Fibroblast of the aortic adventitia (primary cell): Measurements from ENCODE around the gene GSTCD. TPM values are rescaled to one million over a fixed set of nuclear protein-coding genes. Genes with fewer than 3 reads are reported as not detected.
A peak's percentile ranks its signal among the peaks of the same experiment; 100 is the strongest.

Experiments used
- DNase-seq: peaks from one replicate; pipeline ENCODE4 v3.0.0-alpha.2; 2010; ENCODE audit warnings: low read depth
- H3K4me3 ChIP-seq: 2 replicates; pipeline ENCODE4 v1.5.1; 2011; ENCODE audit warnings: low read depth, mild to moderate bottlenecking, control low read depth, low read length, moderate library complexity
- CTCF ChIP-seq: IDR thresholded peaks from 2 replicates; pipeline ENCODE4 v1.5.1; 2011; ENCODE audit warnings: mild to moderate bottlenecking, low read length, control low read depth, inconsistent platforms; ENCODE audit not compliant: insufficient read depth
- total RNA-seq: library from RNA; depleted of rRNA; stranded (reverse); fragments of >200 nt; gene quantifications from 2 replicates; pipeline ENCODE4 v1.2.3, GENCODE V29; 2012; ENCODE audit warnings: low replicate concordance

GSTCD gene
- total RNA-seq, 1 donor, result 21.0 TPM

GRCh38 chr4:105698607-105699006, 10.0 kb upstream of the GSTCD start:
- no peak for DNase-seq
- TF ChIP-seq CTCF, result no peak

GRCh38 chr4:105707782-105708180, 803 bp upstream of the GSTCD start:
- no peak for DNase-seq
- no peak for TF ChIP-seq CTCF
- H3K4me3 ChIP-seq, result peak overlapping the region; percentile 82

More at GRCh38 chr4:105698607-105699006, 10.0 kb upstream of the GSTCD start:
- H3K4me3 ChIP-seq, result no peak overlapping the region

GRCh38 chr4:105709081-105709450, 482 bp downstream of the GSTCD start:
- DNase-seq, result peak; percentile 10
- H3K4me3 ChIP-seq, result peak overlapping the region; percentile 82
- TF ChIP-seq CTCF, result no peak

- H3K4me3 ChIP-seq, result peak overlapping the region; percentile 82
Measured at GRCh38 chr4:105710012-105710600, 1.5 kb downstream of the GSTCD start.

GRCh38 chr4:105710678-105711077, 2.1 kb downstream of the GSTCD start:
- H3K4me3 ChIP-seq, result peak overlapping the region; percentile 11
- peak; percentile 20 for DNase-seq
- no peak for TF ChIP-seq CTCF

More at GRCh38 chr4:105710012-105710600, 1.5 kb downstream of the GSTCD start:
- DNase-seq, result no peak
- no peak for TF ChIP-seq CTCF

- no peak for TF ChIP-seq CTCF
Measured at GRCh38 chr4:105712766-105713165, 4.2 kb downstream of the GSTCD start.

GRCh38 chr4:105714071-105714521, 5.5 kb downstream of the GSTCD start:
- no peak for TF ChIP-seq CTCF
- peak; percentile 7 for DNase-seq
- H3K4me3 ChIP-seq, result no peak overlapping the region

More at GRCh38 chr4:105712766-105713165, 4.2 kb downstream of the GSTCD start:
- no peak overlapping the region for H3K4me3 ChIP-seq
- no peak for DNase-seq
